Measurements from ENCODE around the gene SNRPB2.

The SNRPB2 gene

GRCh38 chr20:16732506-16733152, 2.8 kb downstream of the SNRPB2 start:
- peak; percentile 68 for DNase-seq (ENCODE audit: low spot score)

DNA sequence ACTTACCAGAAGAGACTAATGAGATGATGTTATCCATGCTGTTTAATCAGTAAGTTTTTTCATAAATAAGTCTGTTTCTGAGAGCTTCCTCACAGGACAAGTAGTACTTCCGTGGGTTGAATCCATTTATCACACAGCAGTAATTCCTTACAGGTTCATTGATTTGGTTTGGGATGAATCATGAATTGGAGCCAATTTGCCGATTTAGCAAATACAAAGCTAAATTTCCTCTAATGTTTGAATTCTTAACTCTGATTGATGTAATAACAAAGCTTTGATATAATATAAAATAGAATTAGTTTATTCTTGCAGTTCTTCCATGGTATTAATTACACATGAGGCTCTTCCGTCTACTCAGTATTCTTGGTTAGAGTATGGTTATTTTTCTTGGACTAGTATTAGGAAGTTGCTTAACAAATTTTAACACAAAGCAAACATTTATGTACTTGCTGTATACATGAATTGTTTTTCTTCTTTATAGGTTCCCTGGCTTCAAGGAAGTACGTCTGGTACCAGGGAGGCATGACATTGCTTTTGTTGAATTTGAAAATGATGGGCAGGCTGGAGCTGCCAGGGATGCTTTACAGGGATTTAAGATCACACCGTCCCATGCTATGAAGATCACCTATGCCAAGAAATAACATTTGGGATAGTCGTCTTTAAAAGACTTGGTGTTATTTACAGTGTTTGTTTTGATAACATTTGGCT, 10.7 kb downstream of the SNRPB2 start:
- no peak for DNase-seq (ENCODE audit: low spot score)

GRCh38 chr20:16744178-16744807, 14.5 kb downstream of the SNRPB2 start:
- no peak for DNase-seq (ENCODE audit: low spot score)

DNA sequence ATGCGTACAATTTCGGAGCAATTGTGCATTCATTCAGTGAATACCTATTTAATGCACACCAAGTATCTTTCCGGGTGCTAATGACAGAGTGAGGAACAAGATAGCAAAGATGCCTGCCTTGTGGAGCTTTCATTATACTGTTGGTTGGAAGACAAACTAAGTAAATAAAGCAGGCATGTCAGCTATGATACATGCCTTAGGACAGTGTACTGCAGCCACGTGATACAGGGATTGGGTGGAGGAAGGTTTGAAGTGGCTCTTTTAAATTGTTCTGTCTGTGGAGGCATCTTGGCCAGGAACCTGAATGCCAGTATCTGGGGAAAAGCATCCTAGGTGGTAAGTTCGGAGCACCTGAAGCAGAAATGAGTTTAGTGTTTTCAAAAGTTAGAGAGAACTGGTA, 15.4 kb downstream of the SNRPB2 start:
- DNase-seq (ENCODE audit: low spot score), result no peak

GRCh38 chr20:16747291-16747811, 17.5 kb downstream of the SNRPB2 start:
- DNase-seq (ENCODE audit: low spot score), result no peak

- no peak for DNase-seq (ENCODE audit: low spot score)
Measured at GRCh38 chr20:16748308-16748900, 18.6 kb downstream of the SNRPB2 start, which contains the start of gene OTOR. TSS of gene OTOR (plus strand) at chr20:16748358. CDS start at chr20:16748402, 44 bp downstream.

GRCh38 chr20:16749573-16749972, 19.7 kb downstream of the SNRPB2 start:
- no peak for DNase-seq (ENCODE audit: low spot score)

GRCh38 chr20:16752082-16752481, 22.3 kb downstream of the SNRPB2 start:
- DNase-seq (ENCODE audit: low spot score), result no peak

- no peak for DNase-seq (ENCODE audit: low spot score)
Measured at GRCh38 chr20:16752901-16753300, 23.1 kb downstream of the SNRPB2 start.

- DNase-seq (ENCODE audit: low spot score), result peak; percentile 3
Measured at GRCh38 chr20:16758454-16759180, 28.8 kb downstream of the SNRPB2 start.

- no peak for DNase-seq (ENCODE audit: low spot score)
Measured at GRCh38 chr20:16759181-16759563, 29.3 kb downstream of the SNRPB2 start.

- no peak for DNase-seq (ENCODE audit: low spot score)
Measured at GRCh38 chr20:16760431-16761304, 30.8 kb downstream of the SNRPB2 start.

GRCh38 chr20:16761305-16761829, 31.5 kb downstream of the SNRPB2 start:
- DNase-seq (ENCODE audit: low spot score), result peak; percentile 52

DNA sequence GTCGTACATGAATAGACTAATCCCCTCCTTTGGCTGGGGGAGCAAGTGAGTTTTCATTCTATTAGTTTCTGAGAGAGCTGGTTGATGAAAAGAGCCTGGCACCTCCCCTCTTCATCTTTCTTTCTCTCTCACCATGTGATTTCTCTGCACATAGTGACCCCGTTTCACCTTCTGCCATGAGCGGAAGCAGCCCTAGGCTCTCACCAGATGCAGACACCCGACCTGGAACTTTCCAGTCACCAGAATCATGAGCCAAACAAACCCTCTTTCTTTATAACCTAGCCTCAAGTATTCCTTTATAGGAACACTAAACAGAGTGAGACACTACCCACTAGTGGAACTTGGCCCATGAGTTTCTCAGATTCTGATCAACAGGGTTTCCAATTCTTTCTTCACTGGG, 34.7 kb downstream of the SNRPB2 start:
- no peak for DNase-seq (ENCODE audit: low spot score)

DNA sequence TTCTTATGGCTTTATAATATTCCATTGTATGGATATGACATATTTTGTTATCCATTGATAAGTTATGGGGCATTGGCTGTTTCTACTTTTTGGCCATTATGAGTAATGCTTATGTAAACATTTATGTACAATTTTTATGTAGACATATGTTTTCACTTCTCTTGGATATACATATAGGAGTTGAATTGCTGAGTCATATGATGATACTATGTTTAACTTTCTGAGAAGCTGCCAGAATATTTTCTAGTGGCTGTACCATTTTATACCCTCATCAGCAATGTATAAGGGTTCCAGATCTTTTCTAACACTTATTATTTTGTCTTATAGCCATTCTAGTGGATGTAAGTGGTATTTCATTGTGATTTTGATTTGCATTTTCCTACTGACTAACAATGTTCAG, 41.4 kb downstream of the SNRPB2 start:
- DNase-seq (ENCODE audit: low spot score), result no peak

- DNase-seq (ENCODE audit: low spot score), result no peak
Measured at GRCh38 chr20:16775961-16776360, 46.1 kb downstream of the SNRPB2 start.

DNA sequence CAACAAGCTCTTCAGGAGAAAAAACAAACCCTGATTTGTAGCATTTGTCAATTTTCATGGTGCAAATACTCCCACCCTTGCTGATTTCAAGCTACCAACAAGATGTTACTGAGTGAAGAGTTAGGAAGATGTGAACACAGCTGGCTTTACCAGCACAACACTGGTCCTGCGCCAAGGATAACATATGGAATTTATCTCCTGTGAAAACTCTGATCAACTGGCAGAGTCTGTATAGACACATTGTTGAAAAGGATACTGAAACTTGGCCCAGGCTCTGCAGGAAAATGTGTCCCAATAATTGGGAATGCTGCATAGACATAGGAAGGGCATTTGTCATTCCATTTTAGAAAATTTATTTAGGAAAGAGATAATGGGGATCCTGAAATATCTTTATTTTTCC, 47.3 kb downstream of the SNRPB2 start:
- DNase-seq (ENCODE audit: low spot score), result no peak

DNA sequence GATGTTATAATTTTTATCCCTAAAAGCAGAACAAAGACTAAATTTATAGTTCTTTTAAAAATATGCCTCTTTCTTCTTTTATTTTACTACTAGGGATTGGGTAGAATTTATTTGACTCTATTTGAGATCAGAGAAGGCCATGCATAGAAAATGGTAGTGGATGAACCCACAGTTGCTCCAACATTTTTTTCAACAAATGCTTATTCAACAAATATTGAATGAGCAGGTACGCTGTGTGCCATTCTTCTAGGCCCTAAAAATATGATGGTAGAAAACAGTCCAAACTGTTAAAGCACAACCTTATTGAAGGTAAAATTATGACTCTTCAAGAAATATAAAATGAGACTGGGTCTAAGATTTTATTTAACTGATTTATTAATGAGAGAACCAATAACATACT, 48.3 kb downstream of the SNRPB2 start:
- DNase-seq (ENCODE audit: low spot score), result no peak

GRCh38 chr20:16781496-16781895, 51.7 kb downstream of the SNRPB2 start:
- DNase-seq (ENCODE audit: low spot score), result no peak

DNA sequence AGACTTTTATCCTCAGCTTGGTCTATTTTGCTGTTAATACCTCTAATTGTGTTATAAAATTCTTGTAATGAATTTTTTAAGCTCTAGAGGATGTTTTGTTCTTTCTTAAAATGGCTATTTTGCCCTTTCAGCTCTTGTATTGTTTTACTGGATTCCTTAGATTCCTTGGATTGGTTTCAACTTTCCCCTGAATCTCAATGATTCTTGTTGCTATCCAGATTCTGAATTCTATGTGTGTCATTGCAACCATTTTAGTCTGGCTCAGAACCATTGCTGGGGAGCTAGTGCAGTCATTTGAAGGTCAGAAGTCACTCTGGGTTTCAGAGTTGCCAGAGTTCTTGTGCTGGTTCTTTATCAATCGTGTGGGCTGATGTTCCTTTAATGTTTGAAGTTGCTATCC, 55.4 kb downstream of the SNRPB2 start:
- no peak for DNase-seq (ENCODE audit: low spot score)

Data from activated CD4-positive, alpha-beta T cell treated with anti-CD3 and anti-CD28 coated beads, Interleukin-2, Interleukin-4, amounts not matched to agents 100 ng/mL and 50 ng/mL, durations not matched to agents 16 hours and 8 hours (primary cell).